K562 (cell line): ENCODE results near the gene TMEM108. TPM values are rescaled to one million over a fixed set of nuclear protein-coding genes. Genes with fewer than 3 reads are reported as not detected.
A peak's percentile ranks its signal among the peaks of the same experiment; 100 is the strongest.

ENCODE experiments used
- ATAC-seq: fragments of 200-7000 bp; cut with Tn5 transposase; 3 replicates; pipeline ENCODE4 v1.9.1; 2020; ENCODE audit warnings: moderate library complexity
- BruUV-seq: library from RNA; stranded (reverse); fragments of 400-500 nt; replicated peaks from 2 replicates; lab custom pipeline; 2021; lab: Mats Ljungman, UMichigan
- CTCF ChIA-PET: fragments of 300-600 bp; formaldehyde crosslinking; extraction: SDS; loops from one replicate; lab custom pipeline; 2021; ENCODE audit warnings: low intra/inter-chr PET ratio; lab: Yijun Ruan, JAX
- POLR2A ChIA-PET: fragments of 300-600, 350-650 bp; sonication (Branson Sonifier 250); formaldehyde crosslinking; extraction: SDS; loops from one replicate; lab custom pipeline; 2021; ENCODE audit warnings: antibody characterized with exemption, inconsistent platforms; lab: Yijun Ruan, JAX
- DNase-seq, 4 experiments: peaks; one replicate each; pipeline versions ENCODE4 v3.0.0 to v3.0.0-alpha.2; 2011 to 2018; ENCODE audit warnings: low spot score in 3 of 4, mixed read lengths in 3 of 4; ENCODE audit errors: extremely low read depth in 1 of 4
- FAIRE-seq: peaks from 2 replicates; lab custom pipeline; 2011; peaks lifted over from hg19 to GRCh38; lab: Jason Lieb, UNC
- H2AFZ ChIP-seq: 2 replicates; pipeline ENCODE4 v1.6.0; 2011; ENCODE audit warnings: low read depth, low read length, control low read depth, inconsistent platforms
- H3K27ac ChIP-seq: fragments of 200-600 bp; 3 replicates; pipeline ENCODE4 v1.8.0; 2011; ENCODE audit warnings: low read depth, mild to moderate bottlenecking, control low read depth, inconsistent platforms, low read length, moderate library complexity, mixed read lengths; ENCODE audit errors: extremely low read depth
- H3K27me3 ChIP-seq, 2 experiments: fragments of 300-600 bp in 1 of 2; 2 replicates in 1 of 2; 3 replicates in 1 of 2; pipeline versions ENCODE4 v1.6.0 to v1.8.0; 2011; ENCODE audit warnings: inconsistent platforms in 2 of 2, low read length in 2 of 2, mild to moderate bottlenecking in 1 of 2, mixed read lengths in 1 of 2, moderate library complexity in 1 of 2; ENCODE audit not compliant: control insufficient read depth in 2 of 2, insufficient read depth in 2 of 2
- H3K36me3 ChIP-seq: fragments of 300-600 bp; 3 replicates; pipeline ENCODE4 v1.8.0; 2011; ENCODE audit warnings: mild to moderate bottlenecking, low read length, inconsistent platforms; ENCODE audit not compliant: control insufficient read depth, insufficient read depth
- H3K4me1 ChIP-seq, 2 experiments: fragments of 200-600 bp in 1 of 2; replicated peaks in 1 of 2; 2 replicates in 1 of 2; 3 replicates in 1 of 2; pipeline versions ENCODE4 v1.5.1 to v1.8.0; 2011; ENCODE audit warnings: inconsistent platforms in 2 of 2, low read length in 2 of 2, mild to moderate bottlenecking in 1 of 2, mixed read lengths in 1 of 2, moderate library complexity in 1 of 2; ENCODE audit not compliant: control insufficient read depth in 2 of 2, insufficient read depth in 2 of 2
- H3K4me2 ChIP-seq: 2 replicates; pipeline ENCODE4 v1.6.1; 2011; ENCODE audit warnings: low read length, control low read depth, inconsistent platforms, mixed read lengths; ENCODE audit not compliant: insufficient read depth
- H3K4me3 ChIP-seq: fragments of 200-600 bp; sonication (generic), shearing (Covaris generic); 2 replicates; pipeline ENCODE4 v1.5.1; 2016; ENCODE audit warnings: control low read depth, inconsistent platforms
- H3K79me2 ChIP-seq: fragments of 200-600 bp; 3 replicates; pipeline ENCODE4 v1.8.0; 2011; ENCODE audit warnings: low read length, inconsistent platforms; ENCODE audit not compliant: control insufficient read depth, insufficient read depth
- H3K9ac ChIP-seq, 2 experiments: 2 replicates each; pipeline versions ENCODE4 v1.6.0 to v1.6.1; 2011; ENCODE audit warnings: low read depth in 2 of 2, low read length in 2 of 2, control low read depth in 1 of 2, inconsistent platforms in 1 of 2, mild to moderate bottlenecking in 1 of 2, mixed read lengths in 1 of 2; ENCODE audit not compliant: insufficient read depth in 1 of 2
- H3K9me1 ChIP-seq: one replicate; pipeline ENCODE4 v1.6.0; 2011; ENCODE audit warnings: inconsistent platforms, mild to moderate bottlenecking, low read length, moderate library complexity; ENCODE audit not compliant: control insufficient read depth, insufficient read depth
- H3K9me3 ChIP-seq: replicated peaks from 2 replicates; pipeline ENCODE4 v1.5.1; 2011; ENCODE audit warnings: low read depth, low read length, inconsistent platforms; ENCODE audit not compliant: control insufficient read depth, insufficient read depth
- H4K20me1 ChIP-seq: replicated peaks from 2 replicates; pipeline ENCODE4 v1.6.1; 2011; ENCODE audit warnings: low read length, inconsistent platforms, mixed read lengths; ENCODE audit not compliant: control insufficient read depth, insufficient read depth
- ARID1B ChIP-seq: fragments of 450-650 bp; IDR thresholded peaks from 2 replicates; pipeline ENCODE4 v1.6.1; 2016; ENCODE audit warnings: antibody characterized with exemption, mild to moderate bottlenecking, inconsistent platforms
- CBFA2T3 ChIP-seq: fragments of 450-650 bp; IDR thresholded peaks from 2 replicates; pipeline ENCODE4 v1.6.1; 2017
- COPS2 ChIP-seq: fragments of 450-650 bp; conservative IDR thresholded peaks from 2 replicates; pipeline ENCODE4 v1.6.1; 2016; ENCODE audit warnings: mild to moderate bottlenecking, moderate library complexity
- KDM1A ChIP-seq, 2 experiments: fragments of 450-650 bp; IDR thresholded peaks; 2 replicates each; pipeline ENCODE4 v1.6.1; 2016; ENCODE audit warnings: mild to moderate bottlenecking in 2 of 2
- MIER1 ChIP-seq: fragments of 450-650 bp; IDR thresholded peaks from 2 replicates; pipeline ENCODE4 v1.6.1; 2016; ENCODE audit warnings: antibody characterized with exemption, mild to moderate bottlenecking, low read depth
- POLR2B ChIP-seq: fragments of 450-650 bp; IDR thresholded peaks from 2 replicates; pipeline ENCODE4 v1.6.1; 2018; ENCODE audit warnings: low read depth; ENCODE audit not compliant: partially characterized antibody
- RFX1 ChIP-seq: fragments of 450-650 bp; IDR thresholded peaks from 2 replicates; pipeline ENCODE4 v1.6.1; 2016; ENCODE audit warnings: mild to moderate bottlenecking, moderate library complexity
- SIRT6 ChIP-seq: IDR thresholded peaks from one replicate; pipeline ENCODE4 v1.6.1; 2012; ENCODE audit warnings: low read depth, mild to moderate bottlenecking, control low read depth, inconsistent platforms, low read length, moderate library complexity
- SREBF2 ChIP-seq: sonication (generic); formaldehyde crosslinking; IDR thresholded peaks from 2 replicates; pipeline ENCODE4 v1.4.0; 2020; ENCODE audit warnings: mild to moderate bottlenecking, missing genetic modification reagents
- TRIM28 ChIP-seq: fragments of 450-650 bp; IDR thresholded peaks from 2 replicates; pipeline ENCODE4 v1.6.1; 2017
- XRCC5 ChIP-seq: fragments of 200-400 bp; formaldehyde crosslinking; IDR thresholded peaks from 2 replicates; pipeline ENCODE4 v1.6.1; 2017; ENCODE audit warnings: low read depth, mild to moderate bottlenecking, low read length
- ZFP36 ChIP-seq: fragments of 150-350 bp; IDR thresholded peaks from 2 replicates; pipeline ENCODE4 v1.6.1; 2018; ENCODE audit warnings: low read length, low read depth; ENCODE audit not compliant: partially characterized antibody
- ZNF830 ChIP-seq: fragments of 250-450 bp; sonication (Bioruptor Pico); IDR thresholded peaks from 2 replicates; pipeline ENCODE4 v1.5.0; 2021; ENCODE audit warnings: mild to moderate bottlenecking
- WGBS: fragments of 100-300 bp; shearing (Covaris generic); methylation state at CpG from one replicate; pipeline ENCODE4 v1.1.6; 2016; ENCODE audit warnings: low coverage, mixed read lengths; ENCODE audit not compliant: insufficient coverage; ENCODE audit errors: missing lambda C conversion rate; 5-methylcytosine and 5-hydroxymethylcytosine counted together
- in situ Hi-C: fragments of 300-500 bp; cut with MboI; formaldehyde crosslinking; loops from 4 replicates; pipeline ENCODE4 v1.15.0; 2018; ENCODE audit warnings: inconsistent platforms, mixed read lengths
- intact Hi-C: fragments of 100-400 bp; cut with micrococcal nuclease; formaldehyde crosslinking; loops from 2 replicates; pipeline ENCODE4 v1.14.2; 2022
- polyA plus RNA-seq, 8 experiments: library from polyadenylated mRNA; depleted of rRNA in 4 of 8; stranded (reverse) in 5 of 8; unstranded in 3 of 8; fragments of >200 nt; fragmentation: Nextera tagmentation in 2 of 8; fragmentation: Illumina TruSeq in 1 of 8; extraction: Ambion mirVana in 2 of 8; extraction: Trizol in 1 of 8; gene quantifications; 2 replicates each; pipeline versions ENCODE4 v1.2.1 to v1.2.3, GENCODE V29; 2011 to 2014; ENCODE audit warnings: inconsistent platforms in 1 of 8, missing spikeins in 1 of 8
- total RNA-seq, 7 experiments: library from RNA; depleted of rRNA in 6 of 7; stranded (reverse); fragments of >200 nt in 6 of 7; fragmentation: Illumina TruSeq in 2 of 7; extraction: Trizol in 2 of 7; gene quantifications; 2 replicates each; pipeline versions ENCODE4 v1.2.1 to v1.2.3, GENCODE V29; 2011 to 2021; ENCODE audit warnings: low replicate concordance in 1 of 7
- TF ChIP-seq, protein P1 (sequence below), 3 experiments: fragments of 200-800 bp in 1 of 3; fragments of 250-450 bp in 1 of 3; fragments of 450-650 bp in 1 of 3; sonication (Bioruptor Pico) in 1 of 3; sonication (Bioruptor generic) in 1 of 3; formaldehyde crosslinking in 1 of 3; IDR thresholded peaks; 2 replicates each; pipeline versions ENCODE4 v1.6.1 to v1.8.0; 2016 to 2022; ENCODE audit warnings: mild to moderate bottlenecking in 2 of 3, missing genetic modification characterization in 2 of 3, missing compliant biosample characterization in 1 of 3, moderate library complexity in 1 of 3
- TF ChIP-seq, protein P2 (sequence below): IDR thresholded peaks from 3 replicates; pipeline ENCODE4 v1.6.1; 2011; ENCODE audit warnings: borderline replicate concordance, mild to moderate bottlenecking, moderate library complexity; ENCODE audit not compliant: insufficient read length; ENCODE audit errors: extremely low read depth
- TF ChIP-seq, protein P3 (sequence below): fragments of 250-450 bp; sonication (Bioruptor Pico); IDR thresholded peaks from 2 replicates; pipeline ENCODE4 v1.8.0; 2022; ENCODE audit warnings: inconsistent platforms

Gene TMEM108
- total and polyA plus RNA-seq, 9 of the 15 experiments (the other 6 are each of a cell fraction or from before 2014, with no cell fraction given) = 0.65 to 11.1 (median 3.4) TPM

DNA sequence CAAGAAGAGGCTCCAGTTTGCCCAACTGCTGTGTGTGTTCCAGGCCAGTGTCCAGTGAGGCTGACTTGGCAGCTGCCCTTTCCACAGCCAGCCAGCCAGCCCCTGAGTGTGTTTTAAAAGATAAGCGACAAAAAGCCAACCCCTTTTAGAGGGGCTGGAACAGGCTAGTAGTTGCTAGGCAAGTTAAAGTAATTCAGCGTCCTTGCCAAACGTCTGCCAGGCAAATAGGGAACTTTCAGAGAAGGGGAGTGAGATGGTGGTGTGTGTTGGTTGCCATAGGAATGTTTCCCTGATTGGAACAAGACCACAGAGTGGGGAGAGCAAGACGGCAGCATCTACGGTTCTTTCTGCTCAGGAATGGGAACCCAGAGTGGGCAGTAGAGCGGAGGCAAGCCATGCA lies 86.3 kb downstream of the TMEM108 start:
- BruUV-seq = no TSS peak
- Histone ChIP-seq H3K4me2 (peak overlapping the region; percentile 37), H3K4me1 (peaks cover 0 to 2% of the 10 kb centered on the region in 2 experiments; a peak in 2 of 5 replicates), H4K20me1 (no peaks in the 10 kb centered on the region), H3K79me2 (no peaks in the 10 kb centered on the region), H3K27ac (no peak overlapping the region; the same call in 2 of the 3 replicates), H3K27me3 (no peaks in the 10 kb centered on the region), H3K36me3 (no peaks in the 10 kb centered on the region), H3K9me3 (no peaks in the 10 kb centered on the region), H2AFZ (peak overlapping the region; percentile 68), H3K9ac (no peak overlapping the region), H3K9me1 (no peaks in the 10 kb centered on the region), H3K4me3 (no peak overlapping the region)
- 44% methylated on average over 2 of the region's 6 CpGs for WGBS
- intact Hi-C loops = no loop called here
- FAIRE-seq (peak; percentile 77), ATAC-seq (peak; percentile 77), DNase-seq (peak in 2 of 4 experiments; percentile 30 to 39)
- CTCF ChIA-PET = no interaction called here
- in situ Hi-C loops = no loop called here
- POLR2A ChIA-PET = no interaction called here
- TF ChIP-seq, protein P1, sequence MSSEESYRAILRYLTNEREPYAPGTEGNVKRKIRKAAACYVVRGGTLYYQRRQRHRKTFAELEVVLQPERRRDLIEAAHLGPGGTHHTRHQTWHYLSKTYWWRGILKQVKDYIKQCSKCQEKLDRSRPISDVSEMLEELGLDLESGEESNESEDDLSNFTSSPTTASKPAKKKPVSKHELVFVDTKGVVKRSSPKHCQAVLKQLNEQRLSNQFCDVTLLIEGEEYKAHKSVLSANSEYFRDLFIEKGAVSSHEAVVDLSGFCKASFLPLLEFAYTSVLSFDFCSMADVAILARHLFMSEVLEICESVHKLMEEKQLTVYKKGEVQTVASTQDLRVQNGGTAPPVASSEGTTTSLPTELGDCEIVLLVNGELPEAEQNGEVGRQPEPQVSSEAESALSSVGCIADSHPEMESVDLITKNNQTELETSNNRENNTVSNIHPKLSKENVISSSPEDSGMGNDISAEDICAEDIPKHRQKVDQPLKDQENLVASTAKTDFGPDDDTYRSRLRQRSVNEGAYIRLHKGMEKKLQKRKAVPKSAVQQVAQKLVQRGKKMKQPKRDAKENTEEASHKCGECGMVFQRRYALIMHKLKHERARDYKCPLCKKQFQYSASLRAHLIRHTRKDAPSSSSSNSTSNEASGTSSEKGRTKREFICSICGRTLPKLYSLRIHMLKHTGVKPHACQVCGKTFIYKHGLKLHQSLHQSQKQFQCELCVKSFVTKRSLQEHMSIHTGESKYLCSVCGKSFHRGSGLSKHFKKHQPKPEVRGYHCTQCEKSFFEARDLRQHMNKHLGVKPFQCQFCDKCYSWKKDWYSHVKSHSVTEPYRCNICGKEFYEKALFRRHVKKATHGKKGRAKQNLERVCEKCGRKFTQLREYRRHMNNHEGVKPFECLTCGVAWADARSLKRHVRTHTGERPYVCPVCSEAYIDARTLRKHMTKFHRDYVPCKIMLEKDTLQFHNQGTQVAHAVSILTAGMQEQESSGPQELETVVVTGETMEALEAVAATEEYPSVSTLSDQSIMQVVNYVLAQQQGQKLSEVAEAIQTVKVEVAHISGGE (CRISPR knock-in tag; IDR thresholded peaks at IDR 0.05) = no peak
- TF ChIP-seq SIRT6 (no peak), ZNF830 (no peak), TRIM28 (no peak), COPS2 (no peak), CBFA2T3 (peak; percentile 42), XRCC5 (no peak), KDM1A (IDR thresholded peaks at IDR 0.05) (no peak), ARID1B (peak; percentile 46; the same call in 1 of the 2 replicates), SREBF2 (CRISPR knock-in tag) (no peak), POLR2B (no peak), ZFP36 (peak; percentile 25), MIER1 (no peak), RFX1 (peak; percentile 59)
- TF ChIP-seq, protein P2, sequence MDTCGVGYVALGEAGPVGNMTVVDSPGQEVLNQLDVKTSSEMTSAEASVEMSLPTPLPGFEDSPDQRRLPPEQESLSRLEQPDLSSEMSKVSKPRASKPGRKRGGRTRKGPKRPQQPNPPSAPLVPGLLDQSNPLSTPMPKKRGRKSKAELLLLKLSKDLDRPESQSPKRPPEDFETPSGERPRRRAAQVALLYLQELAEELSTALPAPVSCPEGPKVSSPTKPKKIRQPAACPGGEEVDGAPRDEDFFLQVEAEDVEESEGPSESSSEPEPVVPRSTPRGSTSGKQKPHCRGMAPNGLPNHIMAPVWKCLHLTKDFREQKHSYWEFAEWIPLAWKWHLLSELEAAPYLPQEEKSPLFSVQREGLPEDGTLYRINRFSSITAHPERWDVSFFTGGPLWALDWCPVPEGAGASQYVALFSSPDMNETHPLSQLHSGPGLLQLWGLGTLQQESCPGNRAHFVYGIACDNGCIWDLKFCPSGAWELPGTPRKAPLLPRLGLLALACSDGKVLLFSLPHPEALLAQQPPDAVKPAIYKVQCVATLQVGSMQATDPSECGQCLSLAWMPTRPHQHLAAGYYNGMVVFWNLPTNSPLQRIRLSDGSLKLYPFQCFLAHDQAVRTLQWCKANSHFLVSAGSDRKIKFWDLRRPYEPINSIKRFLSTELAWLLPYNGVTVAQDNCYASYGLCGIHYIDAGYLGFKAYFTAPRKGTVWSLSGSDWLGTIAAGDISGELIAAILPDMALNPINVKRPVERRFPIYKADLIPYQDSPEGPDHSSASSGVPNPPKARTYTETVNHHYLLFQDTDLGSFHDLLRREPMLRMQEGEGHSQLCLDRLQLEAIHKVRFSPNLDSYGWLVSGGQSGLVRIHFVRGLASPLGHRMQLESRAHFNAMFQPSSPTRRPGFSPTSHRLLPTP = no peak
- TF ChIP-seq, protein P3, sequence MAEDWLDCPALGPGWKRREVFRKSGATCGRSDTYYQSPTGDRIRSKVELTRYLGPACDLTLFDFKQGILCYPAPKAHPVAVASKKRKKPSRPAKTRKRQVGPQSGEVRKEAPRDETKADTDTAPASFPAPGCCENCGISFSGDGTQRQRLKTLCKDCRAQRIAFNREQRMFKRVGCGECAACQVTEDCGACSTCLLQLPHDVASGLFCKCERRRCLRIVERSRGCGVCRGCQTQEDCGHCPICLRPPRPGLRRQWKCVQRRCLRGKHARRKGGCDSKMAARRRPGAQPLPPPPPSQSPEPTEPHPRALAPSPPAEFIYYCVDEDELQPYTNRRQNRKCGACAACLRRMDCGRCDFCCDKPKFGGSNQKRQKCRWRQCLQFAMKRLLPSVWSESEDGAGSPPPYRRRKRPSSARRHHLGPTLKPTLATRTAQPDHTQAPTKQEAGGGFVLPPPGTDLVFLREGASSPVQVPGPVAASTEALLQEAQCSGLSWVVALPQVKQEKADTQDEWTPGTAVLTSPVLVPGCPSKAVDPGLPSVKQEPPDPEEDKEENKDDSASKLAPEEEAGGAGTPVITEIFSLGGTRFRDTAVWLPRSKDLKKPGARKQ (CRISPR knock-in tag) = no peak
